SU-DHL-6 (cell line): ENCODE results near the gene MAGEL2.

Experiments used
- H2AFZ ChIP-seq: fragments of 200-600 bp; sonication (generic); 2 replicates; pipeline ENCODE4 v1.6.1; 2014; ENCODE audit warnings: low read depth, mild to moderate bottlenecking, moderate library complexity, mixed read lengths, antibody characterized with exemption, low read length; ENCODE audit not compliant: severe bottlenecking
- H3F3A ChIP-seq: fragments of 200-600 bp; shearing (Covaris generic); 2 replicates; pipeline ENCODE4 v1.6.0; 2016; ENCODE audit warnings: antibody characterized with exemption, mild to moderate bottlenecking; ENCODE audit not compliant: insufficient read depth
- H3K27ac ChIP-seq: fragments of 200-600 bp; sonication (generic); 2 replicates; pipeline ENCODE4 v1.5.1; 2016; ENCODE audit warnings: low read depth, mild to moderate bottlenecking, low read length, moderate library complexity, mixed read lengths
- H3K27me3 ChIP-seq: fragments of 200-600 bp; sonication (generic), shearing (Covaris generic); 2 replicates; pipeline ENCODE4 v1.6.0; 2014; ENCODE audit warnings: mild to moderate bottlenecking, low read length
- H3K36me3 ChIP-seq: fragments of 200-600 bp; sonication (generic); 2 replicates; pipeline ENCODE4 v1.6.1; 2014; ENCODE audit warnings: mild to moderate bottlenecking, low read length, mixed read lengths
- H3K4me2 ChIP-seq: fragments of 300-600, 200-600 bp; shearing (Covaris generic), sonication (generic); 2 replicates; pipeline ENCODE4 v1.6.0; 2014; ENCODE audit warnings: low read length, low read depth, mild to moderate bottlenecking; ENCODE audit not compliant: poor library complexity, severe bottlenecking
- H3K4me3 ChIP-seq: fragments of 200-600 bp; sonication (generic); 2 replicates; pipeline ENCODE4 v1.5.1; 2014; ENCODE audit warnings: antibody characterized with exemption, low read length, mild to moderate bottlenecking, mixed read lengths; ENCODE audit not compliant: insufficient read depth, poor library complexity, severe bottlenecking
- H3K79me2 ChIP-seq: fragments of 200-600 bp; sonication (generic); 2 replicates; pipeline ENCODE4 v1.6.1; 2014; ENCODE audit warnings: mild to moderate bottlenecking, low read length, moderate library complexity; ENCODE audit not compliant: insufficient read depth
- H3K9ac ChIP-seq: fragments of 200-600 bp; sonication (generic); 2 replicates; pipeline ENCODE4 v1.7.0; 2014; ENCODE audit warnings: mild to moderate bottlenecking, low read length
- H3K9me2 ChIP-seq: fragments of 200-600 bp; sonication (generic); replicated peaks from 2 replicates; pipeline ENCODE4 v1.6.1; 2014; ENCODE audit warnings: low read length; ENCODE audit not compliant: insufficient read depth
- H3K9me3 ChIP-seq: fragments of 200-600 bp; sonication (generic); 2 replicates; pipeline ENCODE4 v1.6.1; 2014; ENCODE audit warnings: low read length, mixed read lengths; ENCODE audit not compliant: insufficient read depth
- H4K20me1 ChIP-seq: fragments of 200-600 bp; sonication (generic); 2 replicates; pipeline ENCODE4 v1.6.1; 2014; ENCODE audit warnings: low read depth, mild to moderate bottlenecking, antibody characterized with exemption, low read length, moderate library complexity, mixed read lengths
- CTCF ChIP-seq: fragments of 200-600 bp; sonication (generic); IDR thresholded peaks from one replicate; pipeline ENCODE4 v1.5.1; 2017; ENCODE audit warnings: antibody characterized with exemption, mild to moderate bottlenecking, low read length, moderate library complexity; ENCODE audit not compliant: insufficient read depth, poor library complexity, severe bottlenecking
- EZH2phosphoT487 ChIP-seq: fragments of 200-600 bp; sonication (generic), shearing (Covaris generic); conservative IDR thresholded peaks from 2 replicates; pipeline ENCODE4 v1.6.1; 2018; ENCODE audit warnings: mild to moderate bottlenecking, antibody characterized with exemption, low read length, moderate library complexity, mixed read lengths

Gene MAGEL2

DNA sequence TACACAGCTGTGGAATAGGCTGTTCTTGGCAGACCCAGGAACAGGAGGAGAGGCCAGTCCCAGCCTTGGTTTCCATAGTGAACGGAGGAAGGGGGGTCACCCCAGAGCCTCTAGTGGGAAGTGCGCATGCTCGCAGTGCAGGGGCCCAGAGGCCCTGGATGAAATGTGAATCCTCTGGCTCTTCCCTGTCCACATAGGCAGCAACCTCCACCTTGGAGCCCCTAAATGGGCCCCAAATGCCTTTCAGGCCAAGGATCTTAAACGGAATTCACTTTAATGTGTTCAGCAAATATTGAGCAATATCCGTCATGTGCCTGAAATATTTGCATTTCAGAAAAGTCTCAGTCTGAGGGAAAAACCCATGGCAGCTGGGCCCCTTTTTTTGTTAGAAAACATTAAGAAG is 42.8 kb upstream of the MAGEL2 start:
- Histone ChIP-seq H3K27me3 (no peaks in the 10 kb centered on the region), H3K79me2 (no peaks in the 10 kb centered on the region), H3K4me2 (no peak overlapping the region), H3K9me2 (no peaks in the 10 kb centered on the region), H3K4me3 (no peak overlapping the region), H2AFZ (no peak overlapping the region), H3F3A (no peaks in the 10 kb centered on the region), H4K20me1 (no peaks in the 10 kb centered on the region), H3K36me3 (no peaks in the 10 kb centered on the region), H3K27ac (no peak overlapping the region), H3K9ac (no peak overlapping the region), H3K9me3 (no peaks in the 10 kb centered on the region)
- TF ChIP-seq CTCF = no peak
- no peak for TF ChIP-seq EZH2phosphoT487

DNA sequence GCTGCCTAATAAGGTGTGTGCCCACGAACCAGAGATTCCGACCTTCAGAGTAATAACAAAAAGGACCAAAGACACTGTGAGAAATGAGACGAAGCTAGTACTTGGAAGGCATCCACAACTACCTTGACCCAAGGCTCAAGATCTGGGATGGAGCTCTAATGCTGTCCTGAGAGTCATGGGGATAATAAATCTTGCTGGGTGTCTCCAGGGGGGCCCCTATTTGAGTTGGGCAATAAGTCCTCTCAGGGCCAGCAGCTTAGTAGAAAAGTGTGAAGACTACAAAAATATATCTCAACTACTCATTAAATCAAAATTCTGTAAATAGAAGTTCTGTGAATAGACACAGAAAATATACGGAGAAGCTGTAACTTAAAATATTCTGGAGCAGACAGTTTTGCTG is 42.3 kb upstream of the MAGEL2 start:
- H3K27ac ChIP-seq = no peak overlapping the region
- TF ChIP-seq EZH2phosphoT487 (no peak), CTCF (no peak)
- H3K9me3 ChIP-seq = no peaks in the 10 kb centered on the region
- no peaks in the 10 kb centered on the region for H3K79me2 ChIP-seq
- H2AFZ ChIP-seq = no peak overlapping the region
- no peaks in the 10 kb centered on the region for H3F3A ChIP-seq
- no peaks in the 10 kb centered on the region for H4K20me1 ChIP-seq
- H3K4me3 ChIP-seq = no peak overlapping the region
- H3K36me3 ChIP-seq = no peaks in the 10 kb centered on the region
- no peak overlapping the region for H3K4me2 ChIP-seq
- H3K9me2 ChIP-seq = no peaks in the 10 kb centered on the region
- H3K27me3 ChIP-seq = no peaks in the 10 kb centered on the region
- H3K9ac ChIP-seq = no peak overlapping the region

DNA sequence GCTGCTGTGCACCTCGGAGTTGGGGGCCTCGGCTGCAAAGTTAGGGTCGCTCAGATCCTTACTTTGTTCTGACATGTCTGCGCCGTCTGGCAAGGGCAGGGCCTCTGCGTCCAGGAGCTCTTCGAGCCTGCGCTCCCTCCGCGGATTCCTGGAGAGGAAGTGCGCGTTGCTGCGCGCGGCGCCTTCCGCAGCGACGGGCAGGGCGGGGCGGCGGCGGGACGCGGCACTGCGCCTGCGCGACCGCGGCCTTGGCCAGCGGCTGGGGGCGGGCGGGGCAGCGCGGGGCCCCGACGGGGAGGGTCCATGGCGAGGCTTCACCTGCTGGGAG is 39.4 kb upstream of the MAGEL2 start, which contains the start of gene NDN:
Gene NDN, minus strand, starts transcription at position 163 of the 328 bp plus-strand sequence. Its CDS starts 88 bp downstream, at position 75.
- TF ChIP-seq CTCF (no peak), EZH2phosphoT487 (no peak)
- Histone ChIP-seq H3F3A (no peaks in the 10 kb centered on the region), H2AFZ (no peak within 1 kb of the TSS), H3K36me3 (no peaks in the 10 kb centered on the region), H3K4me2 (no peak within 1 kb of the TSS), H3K9me3 (no peaks in the 10 kb centered on the region), H3K4me3 (no peak within 1 kb of the TSS), H4K20me1 (no peaks in the 10 kb centered on the region), H3K79me2 (no peaks in the 10 kb centered on the region), H3K27me3 (no peaks in the 10 kb centered on the region), H3K9me2 (no peaks in the 10 kb centered on the region), H3K27ac (no peak within 1 kb of the TSS), H3K9ac (no peak within 1 kb of the TSS)
